DND-41 (cell line): ENCODE results near the gene LRRC32.

Experiments
- ATAC-seq: fragments of 200-7000 bp; cut with Tn5 transposase; 3 replicates; pipeline ENCODE4 v1.9.1; 2021; ENCODE audit warnings: low read depth; ENCODE audit not compliant: insufficient read depth
- DNase-seq: peaks from one replicate; pipeline ENCODE4 v3.0.0-alpha.2; 2020
- H2AFZ ChIP-seq: 2 replicates; pipeline ENCODE4 v1.6.0; 2012; ENCODE audit warnings: low read depth, low read length
- H3K27ac ChIP-seq: 2 replicates; pipeline ENCODE4 v1.5.1; 2012; ENCODE audit warnings: low read length, inconsistent platforms
- H3K27me3 ChIP-seq: fragments of 200-600 bp; sonication (generic); 2 replicates; pipeline ENCODE4 v1.6.0; 2012; ENCODE audit warnings: low read length, mild to moderate bottlenecking, inconsistent platforms; ENCODE audit not compliant: insufficient read depth, poor library complexity
- H3K36me3 ChIP-seq: 2 replicates; pipeline ENCODE4 v1.5.1; 2012; ENCODE audit warnings: low read length, inconsistent platforms; ENCODE audit not compliant: insufficient read depth
- H3K4me1 ChIP-seq: 2 replicates; pipeline ENCODE4 v1.5.1; 2012; ENCODE audit warnings: mild to moderate bottlenecking, low read length; ENCODE audit not compliant: insufficient read depth
- H3K4me2 ChIP-seq: 2 replicates; pipeline ENCODE4 v1.6.0; 2012; ENCODE audit warnings: mild to moderate bottlenecking, moderate library complexity, low read length, inconsistent platforms; ENCODE audit not compliant: insufficient read depth
- H3K4me3 ChIP-seq, 2 experiments: fragments of 200-600 bp in 1 of 2; shearing (Covaris generic) in 1 of 2; 2 replicates each; pipeline ENCODE4 v1.5.1; 2012 to 2016; ENCODE audit warnings: inconsistent platforms in 2 of 2, low read length in 2 of 2, mild to moderate bottlenecking in 2 of 2, low read depth in 1 of 2, moderate library complexity in 1 of 2
- H3K79me2 ChIP-seq: 2 replicates; pipeline ENCODE4 v1.6.0; 2012; ENCODE audit warnings: low read length, inconsistent platforms; ENCODE audit not compliant: insufficient read depth
- H3K9ac ChIP-seq: 2 replicates; pipeline ENCODE4 v1.6.0; 2012; ENCODE audit warnings: low read depth, mild to moderate bottlenecking, inconsistent platforms, low read length, moderate library complexity
- H3K9me3 ChIP-seq: 2 replicates; pipeline ENCODE4 v1.5.1; 2012; ENCODE audit warnings: low read length, moderate library complexity, mild to moderate bottlenecking, inconsistent platforms; ENCODE audit not compliant: insufficient read depth, severe bottlenecking
- H4K20me1 ChIP-seq: 2 replicates; pipeline ENCODE4 v1.6.0; 2012; ENCODE audit warnings: low read length; ENCODE audit not compliant: insufficient read depth
- EZH2 ChIP-seq: IDR thresholded peaks from 3 replicates; pipeline ENCODE4 v1.6.1; 2012; ENCODE audit warnings: borderline replicate concordance, low read depth, mild to moderate bottlenecking, moderate library complexity, low read length, inconsistent platforms; ENCODE audit not compliant: severe bottlenecking
- TF ChIP-seq, protein P1 (sequence below): IDR thresholded peaks from 2 replicates; pipeline ENCODE4 v1.5.1; 2012; ENCODE audit warnings: borderline replicate concordance, low read length, moderate library complexity, mild to moderate bottlenecking; ENCODE audit not compliant: poor library complexity, severe bottlenecking; ENCODE audit errors: extremely low read depth

LRRC32 gene

DNA sequence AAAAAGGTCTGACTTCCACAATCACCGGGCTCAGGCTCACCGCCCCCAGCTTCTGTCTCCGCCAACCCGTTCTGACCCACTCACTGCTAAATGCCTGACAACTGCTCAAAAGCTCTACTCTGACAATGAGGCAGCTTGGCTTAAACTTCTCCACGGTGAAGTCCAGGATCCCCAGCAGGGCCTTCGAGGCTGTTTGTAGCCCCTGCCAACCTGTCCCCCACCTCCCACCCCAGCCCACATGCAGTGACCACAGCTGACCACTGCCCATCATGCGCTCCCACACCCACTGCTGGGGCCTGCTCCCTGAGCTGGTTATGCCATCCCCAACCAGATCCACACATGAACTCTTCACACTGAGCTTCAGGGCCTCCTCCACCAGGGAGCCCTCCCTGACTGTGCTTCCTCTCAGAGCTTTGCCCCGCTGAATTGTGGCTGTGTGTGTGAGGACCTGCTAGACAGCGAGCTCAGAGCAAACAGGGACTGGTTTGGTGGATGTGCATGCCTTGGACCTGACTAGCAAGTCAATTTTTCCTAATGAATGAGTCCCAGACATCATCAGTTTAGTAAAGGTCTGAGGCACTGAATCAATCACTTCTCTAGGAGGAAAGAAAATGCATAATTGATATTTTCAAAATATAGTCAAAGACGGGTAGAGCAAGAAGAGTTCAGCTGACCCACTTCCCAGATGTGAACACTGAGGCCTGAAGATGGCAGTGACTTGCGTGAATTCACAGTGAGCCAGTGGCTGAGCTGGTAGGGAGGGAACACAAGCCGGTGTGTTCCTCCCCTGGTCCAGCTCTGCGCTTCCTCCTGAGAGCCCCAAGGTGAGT lies 7.7 kb downstream of the LRRC32 start:
- TF ChIP-seq, protein P1, sequence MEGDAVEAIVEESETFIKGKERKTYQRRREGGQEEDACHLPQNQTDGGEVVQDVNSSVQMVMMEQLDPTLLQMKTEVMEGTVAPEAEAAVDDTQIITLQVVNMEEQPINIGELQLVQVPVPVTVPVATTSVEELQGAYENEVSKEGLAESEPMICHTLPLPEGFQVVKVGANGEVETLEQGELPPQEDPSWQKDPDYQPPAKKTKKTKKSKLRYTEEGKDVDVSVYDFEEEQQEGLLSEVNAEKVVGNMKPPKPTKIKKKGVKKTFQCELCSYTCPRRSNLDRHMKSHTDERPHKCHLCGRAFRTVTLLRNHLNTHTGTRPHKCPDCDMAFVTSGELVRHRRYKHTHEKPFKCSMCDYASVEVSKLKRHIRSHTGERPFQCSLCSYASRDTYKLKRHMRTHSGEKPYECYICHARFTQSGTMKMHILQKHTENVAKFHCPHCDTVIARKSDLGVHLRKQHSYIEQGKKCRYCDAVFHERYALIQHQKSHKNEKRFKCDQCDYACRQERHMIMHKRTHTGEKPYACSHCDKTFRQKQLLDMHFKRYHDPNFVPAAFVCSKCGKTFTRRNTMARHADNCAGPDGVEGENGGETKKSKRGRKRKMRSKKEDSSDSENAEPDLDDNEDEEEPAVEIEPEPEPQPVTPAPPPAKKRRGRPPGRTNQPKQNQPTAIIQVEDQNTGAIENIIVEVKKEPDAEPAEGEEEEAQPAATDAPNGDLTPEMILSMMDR = no peak
- no peak for TF ChIP-seq EZH2
- no peak overlapping the region for H2AFZ ChIP-seq
- H3K9ac ChIP-seq = no peak overlapping the region

DNA sequence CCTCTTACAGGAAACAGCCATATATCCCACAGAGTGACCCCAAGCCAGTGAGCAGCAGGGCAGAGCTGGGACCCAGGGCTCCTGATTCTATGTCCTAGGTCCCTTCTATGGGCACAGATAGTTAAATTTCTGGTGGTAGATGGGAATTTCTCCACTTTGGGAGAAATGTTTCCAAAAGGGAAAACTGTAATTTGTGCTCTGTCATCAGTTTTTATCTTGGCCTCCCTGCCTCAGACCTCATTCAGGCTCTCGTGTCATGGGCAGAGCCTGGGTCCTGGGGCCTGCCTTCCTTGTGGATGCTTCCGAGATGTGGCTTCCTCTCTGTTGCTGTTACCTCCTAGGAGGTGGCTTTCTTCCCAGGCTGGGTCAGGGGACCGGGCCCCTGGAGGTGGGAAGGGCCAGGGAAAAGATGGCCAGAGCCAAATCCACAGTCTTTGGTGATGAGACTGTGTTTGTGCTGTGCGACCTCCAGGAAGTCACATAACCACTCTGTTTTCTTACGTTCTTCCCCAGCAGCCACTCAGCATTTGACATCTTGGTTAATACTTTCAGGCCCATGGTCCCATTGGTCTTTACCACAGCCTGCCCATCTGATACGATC lies 8.6 kb downstream of the LRRC32 start:
- Histone ChIP-seq H2AFZ (no peak overlapping the region), H3K27me3 (no peaks in the 10 kb centered on the region), H3K79me2 (no peaks in the 10 kb centered on the region), H3K4me1 (no peaks in the 10 kb centered on the region; the same call in 1 of the 2 replicates), H3K27ac (no peak overlapping the region), H3K36me3 (no peaks in the 10 kb centered on the region), H4K20me1 (no peaks in the 10 kb centered on the region; the same call in 1 of the 2 replicates), H3K4me3 (no peak overlapping the region), H3K9me3 (no peaks in the 10 kb centered on the region), H3K4me2 (no peak overlapping the region), H3K9ac (no peak overlapping the region)
- no peak for TF ChIP-seq EZH2
- TF ChIP-seq, protein P1 = no peak
- ATAC-seq = no peak
- DNase-seq = no peak

More for the DNA sequence above, 7.7 kb downstream of the LRRC32 start:
- Histone ChIP-seq H3K36me3 (no peaks in the 10 kb centered on the region), H3K79me2 (no peaks in the 10 kb centered on the region), H3K9me3 (no peaks in the 10 kb centered on the region), H3K27me3 (no peaks in the 10 kb centered on the region), H4K20me1 (no peaks in the 10 kb centered on the region; the same call in 1 of the 2 replicates), H3K4me1 (no peaks in the 10 kb centered on the region; the same call in 1 of the 2 replicates), H3K27ac (no peak overlapping the region), H3K4me3 (no peak overlapping the region), H3K4me2 (no peak overlapping the region)
- DNase-seq = no peak
- ATAC-seq = no peak

DNA sequence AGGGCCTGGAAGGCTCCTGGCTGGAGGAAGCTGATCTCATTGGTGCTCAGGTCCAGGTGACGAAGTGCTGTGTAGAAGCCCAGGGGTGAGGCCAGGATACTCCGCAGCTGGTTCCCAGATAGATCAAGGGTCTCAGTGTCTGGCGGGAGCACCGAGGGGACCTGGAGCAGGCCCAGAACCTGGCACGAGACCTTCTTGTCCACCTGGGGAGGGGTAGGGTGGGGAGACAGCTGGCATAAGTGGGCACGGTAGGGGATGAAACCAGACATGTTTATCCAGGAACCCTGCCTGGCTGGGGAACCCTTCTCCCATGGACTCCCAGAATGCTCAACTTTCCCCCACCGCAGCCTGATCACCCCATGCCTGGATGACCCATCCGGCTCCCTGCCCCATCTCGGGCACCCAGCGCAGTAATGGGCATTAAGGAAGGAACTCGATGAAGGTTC lies 9.2 kb downstream of the LRRC32 start:
- Histone ChIP-seq H3K4me1 (no peaks in the 10 kb centered on the region; the same call in 1 of the 2 replicates), H3K27me3 (no peaks in the 10 kb centered on the region), H3K36me3 (no peaks in the 10 kb centered on the region), H3K4me2 (no peak overlapping the region), H4K20me1 (no peaks in the 10 kb centered on the region; the same call in 1 of the 2 replicates), H2AFZ (no peak overlapping the region), H3K79me2 (no peaks in the 10 kb centered on the region), H3K27ac (no peak overlapping the region), H3K9me3 (no peaks in the 10 kb centered on the region), H3K4me3 (no peak overlapping the region), H3K9ac (no peak overlapping the region)
- DNase-seq (no peak), ATAC-seq (no peak)
- TF ChIP-seq EZH2 = no peak
- TF ChIP-seq, protein P1 = no peak
